GM21447 (cell line): ENCODE results near the gene TP53TG3D.
"Not testable (repeated sequence)": the region's sequence is repeated elsewhere in the genome, so short reads cannot be mapped to it uniquely, and the experiment has no call there.

ENCODE experiments used
- ATAC-seq: cut with Tn5 transposase; IDR thresholded peaks from one replicate; pipeline ENCODE4 v1.9.1; 2021; ENCODE audit not compliant: unreplicated experiment

The TP53TG3D gene

GRCh38 chr16:32252986-32253385 is at the start of gene TP53TG3D:
Gene TP53TG3D (plus strand): TSS chr16:32253286. CDS start chr16:32253354, 68 bp downstream.
- not testable (repeated sequence) for ATAC-seq

GRCh38 chr16:32253507-32253906 is 421 bp downstream of the TP53TG3D start:
- ATAC-seq = not testable (repeated sequence)

- not testable (repeated sequence) for ATAC-seq
These were observed 8.4 kb downstream of the TP53TG3D start for GRCh38 chr16:32261526-32261925.

- not testable (repeated sequence) for ATAC-seq
These were observed 10.5 kb downstream of the TP53TG3D start for GRCh38 chr16:32263552-32263951.

- ATAC-seq = not testable (repeated sequence)
These were observed 28.8 kb downstream of the TP53TG3D start for GRCh38 chr16:32281910-32282309.

- ATAC-seq = not testable (repeated sequence)
These were observed 29.9 kb downstream of the TP53TG3D start for GRCh38 chr16:32283024-32283423.

GRCh38 chr16:32283917-32284495 is 30.9 kb downstream of the TP53TG3D start:
- not testable (repeated sequence) for ATAC-seq

- ATAC-seq = not testable (repeated sequence)
These were observed 32.0 kb downstream of the TP53TG3D start for GRCh38 chr16:32284800-32285796.

GRCh38 chr16:32286193-32286592 is 33.1 kb downstream of the TP53TG3D start:
- ATAC-seq = not testable (repeated sequence)

GRCh38 chr16:32287743-32288142 is 34.7 kb downstream of the TP53TG3D start:
- not testable (repeated sequence) for ATAC-seq

- ATAC-seq = not testable (repeated sequence)
These were observed 36.1 kb downstream of the TP53TG3D start for GRCh38 chr16:32289197-32289596.

GRCh38 chr16:32302776-32303175 is 49.7 kb downstream of the TP53TG3D start:
- ATAC-seq = not testable (repeated sequence)
